HG03432 (cell line): ENCODE data around the gene GPR89A.
"Not testable (repeated sequence)": the region's sequence is repeated elsewhere in the genome, so short reads cannot be mapped to it uniquely, and the experiment has no call there.

Experiments
- ATAC-seq: cut with Tn5 transposase; IDR thresholded peaks from one replicate; pipeline ENCODE4 v1.9.1; 2021; ENCODE audit warnings: mild to moderate bottlenecking, moderate library complexity; ENCODE audit not compliant: unreplicated experiment

Gene GPR89A

GRCh38 chr1:145684858-145685257 lies 77.1 kb downstream of the GPR89A start:
- ATAC-seq: not testable (repeated sequence)

GRCh38 chr1:145686078-145686477 lies 78.3 kb downstream of the GPR89A start:
- ATAC-seq: not testable (repeated sequence)

GRCh38 chr1:145688328-145688727 lies 80.5 kb downstream of the GPR89A start:
- no peak for ATAC-seq

- ATAC-seq: no peak
Observed at GRCh38 chr1:145688924-145689323, 81.1 kb downstream of the GPR89A start.

GRCh38 chr1:145689922-145690321 lies 82.1 kb downstream of the GPR89A start:
- no peak for ATAC-seq

- peak; percentile 77 for ATAC-seq
Observed at GRCh38 chr1:145690587-145691558, 83.1 kb downstream of the GPR89A start.

GRCh38 chr1:145692785-145693443 lies 85.1 kb downstream of the GPR89A start:
- no peak for ATAC-seq

GRCh38 chr1:145695821-145696629 lies 88.2 kb downstream of the GPR89A start:
- no peak for ATAC-seq

- ATAC-seq: no peak
Observed at GRCh38 chr1:145696630-145696960, 88.8 kb downstream of the GPR89A start.

GRCh38 chr1:145701306-145701862 lies 93.6 kb downstream of the GPR89A start:
- no peak for ATAC-seq

GRCh38 chr1:145702052-145702451 lies 94.3 kb downstream of the GPR89A start:
- no peak for ATAC-seq

GRCh38 chr1:145702826-145703225 lies 95.0 kb downstream of the GPR89A start:
- ATAC-seq: no peak

- no peak for ATAC-seq
Observed at GRCh38 chr1:145705622-145706021, 97.8 kb downstream of the GPR89A start.

- ATAC-seq: no peak
Observed at GRCh38 chr1:145706086-145706664, 98.4 kb downstream of the GPR89A start.

- ATAC-seq: no peak
Observed at GRCh38 chr1:145707183-145707867, 99.5 kb downstream of the GPR89A start, which contains the start of gene PDZK1. PDZK1 (minus strand) TSS chr1:145707368; CDS start chr1:145688021, 19,347 bp downstream.

GRCh38 chr1:145708063-145708462 lies 100.3 kb downstream of the GPR89A start:
- ATAC-seq: no peak

- ATAC-seq: no peak
Observed at GRCh38 chr1:145710291-145711027, 102.7 kb downstream of the GPR89A start.

GRCh38 chr1:145711213-145711651 lies 103.4 kb downstream of the GPR89A start:
- no peak for ATAC-seq

GRCh38 chr1:145714524-145715111 lies 106.8 kb downstream of the GPR89A start:
- no peak for ATAC-seq
